Activated T-cell treated with anti-CD3 and anti-CD28 coated beads, Interleukin-2, amount 50 U/mL, for 24 hours (primary cell): ENCODE data around the gene MYBPC3.
A peak's percentile ranks its signal among the peaks of the same experiment; 100 is the strongest.
"Not testable (repeated sequence)": the region's sequence is repeated elsewhere in the genome, so short reads cannot be mapped to it uniquely, and the experiment has no call there.

ENCODE experiments used
- DNase-seq: peaks from one replicate; pipeline ENCODE4 v3.0.0-alpha.2; 2020
- H3K27ac Mint-ChIP-seq: 2 replicates; pipeline ENCODE4 v1.8.0; 2020; ENCODE audit warnings: mild to moderate bottlenecking, mixed read lengths
- H3K27me3 Mint-ChIP-seq: 2 replicates; pipeline ENCODE4 v1.8.0; 2020; ENCODE audit warnings: mixed read lengths
- H3K36me3 Mint-ChIP-seq: 2 replicates; pipeline ENCODE4 v1.8.0; 2020; ENCODE audit warnings: low read depth, mixed read lengths
- H3K4me1 Mint-ChIP-seq: 2 replicates; pipeline ENCODE4 v1.8.0; 2020; ENCODE audit warnings: low read depth, mixed read lengths
- H3K4me3 Mint-ChIP-seq: 2 replicates; pipeline ENCODE4 v1.8.0; 2020; ENCODE audit warnings: mild to moderate bottlenecking, moderate library complexity, mixed read lengths
- H3K9me3 Mint-ChIP-seq: 2 replicates; pipeline ENCODE4 v1.8.0; 2020; ENCODE audit warnings: mixed read lengths

The MYBPC3 gene

GRCh38 chr11:47331454-47332302 lies 20.8 kb downstream of the MYBPC3 start:
- no peak overlapping the region for H3K27ac Mint-ChIP-seq
- DNase-seq, result no peak
- H3K9me3 Mint-ChIP-seq, result no peaks in the 10 kb centered on the region
- H3K4me3 Mint-ChIP-seq, result no peak overlapping the region
- H3K4me1 Mint-ChIP-seq, result no peaks in the 10 kb centered on the region
- H3K36me3 Mint-ChIP-seq, result peaks cover 47% of the 10 kb centered on the region
- H3K27me3 Mint-ChIP-seq, result no peaks in the 10 kb centered on the region

GRCh38 chr11:47329987-47330931 lies 22.2 kb downstream of the MYBPC3 start:
- H3K36me3 Mint-ChIP-seq, result peaks cover 61% of the 10 kb centered on the region
- no peak for DNase-seq
- no peaks in the 10 kb centered on the region for H3K27me3 Mint-ChIP-seq
- H3K27ac Mint-ChIP-seq, result peak overlapping the region; percentile 52
- H3K4me1 Mint-ChIP-seq, result no peaks in the 10 kb centered on the region
- H3K4me3 Mint-ChIP-seq, result no peak overlapping the region
- no peaks in the 10 kb centered on the region for H3K9me3 Mint-ChIP-seq

- Mint-ChIP-seq H3K27me3 (no peaks in the 10 kb centered on the region), H3K4me1 (no peaks in the 10 kb centered on the region), H3K9me3 (no peaks in the 10 kb centered on the region), H3K27ac (peak overlapping the region; percentile 41), H3K4me3 (no peak overlapping the region), H3K36me3 (peaks cover 66% of the 10 kb centered on the region)
- DNase-seq, result no peak
Measured at GRCh38 chr11:47329431-47329986, 23.0 kb downstream of the MYBPC3 start.

GRCh38 chr11:47328449-47329390 lies 23.8 kb downstream of the MYBPC3 start:
- Mint-ChIP-seq H3K27me3 (no peaks in the 10 kb centered on the region), H3K9me3 (no peaks in the 10 kb centered on the region), H3K36me3 (peaks cover 66% of the 10 kb centered on the region), H3K4me3 (no peak overlapping the region), H3K27ac (peak overlapping the region; percentile 46), H3K4me1 (no peaks in the 10 kb centered on the region)
- DNase-seq, result no peak

- Mint-ChIP-seq H3K9me3 (no peaks in the 10 kb centered on the region), H3K27me3 (no peaks in the 10 kb centered on the region), H3K36me3 (peaks cover 66% of the 10 kb centered on the region), H3K4me1 (no peaks in the 10 kb centered on the region), H3K27ac (peak overlapping the region; percentile 46), H3K4me3 (no peak overlapping the region)
- DNase-seq, result no peak
Measured at GRCh38 chr11:47327949-47328348, 24.6 kb downstream of the MYBPC3 start.

- Mint-ChIP-seq H3K9me3 (no peaks in the 10 kb centered on the region), H3K27me3 (no peaks in the 10 kb centered on the region), H3K4me3 (no peak overlapping the region), H3K27ac (peak overlapping the region; percentile 73), H3K4me1 (no peaks in the 10 kb centered on the region), H3K36me3 (peaks cover 71% of the 10 kb centered on the region)
- DNase-seq, result no peak
Measured at GRCh38 chr11:47327025-47327424, 25.5 kb downstream of the MYBPC3 start.

- no peak for DNase-seq
- H3K27ac Mint-ChIP-seq, result peak overlapping the region; percentile 41
- H3K4me1 Mint-ChIP-seq, result no peaks in the 10 kb centered on the region
- peaks cover 77% of the 10 kb centered on the region for H3K36me3 Mint-ChIP-seq
- no peak overlapping the region for H3K4me3 Mint-ChIP-seq
- H3K27me3 Mint-ChIP-seq, result no peaks in the 10 kb centered on the region
- H3K9me3 Mint-ChIP-seq, result no peaks in the 10 kb centered on the region
Measured at GRCh38 chr11:47326198-47326597, 26.3 kb downstream of the MYBPC3 start.

GRCh38 chr11:47325271-47326041 lies 27.0 kb downstream of the MYBPC3 start:
- no peak for DNase-seq
- Mint-ChIP-seq H3K27me3 (no peaks in the 10 kb centered on the region), H3K9me3 (no peaks in the 10 kb centered on the region), H3K27ac (peak overlapping the region; percentile 1), H3K36me3 (peaks cover 74% of the 10 kb centered on the region), H3K4me1 (no peaks in the 10 kb centered on the region), H3K4me3 (no peak overlapping the region)

- Mint-ChIP-seq H3K27me3 (no peaks in the 10 kb centered on the region), H3K4me1 (no peaks in the 10 kb centered on the region), H3K27ac (no peak overlapping the region), H3K36me3 (peaks cover 68% of the 10 kb centered on the region), H3K9me3 (no peaks in the 10 kb centered on the region), H3K4me3 (no peak overlapping the region)
- DNase-seq, result no peak
Measured at GRCh38 chr11:47324520-47324919, 28.0 kb downstream of the MYBPC3 start.

- H3K9me3 Mint-ChIP-seq, result no peaks in the 10 kb centered on the region
- peaks cover 71% of the 10 kb centered on the region for H3K36me3 Mint-ChIP-seq
- H3K27me3 Mint-ChIP-seq, result no peaks in the 10 kb centered on the region
- no peak overlapping the region for H3K4me3 Mint-ChIP-seq
- no peak for DNase-seq
- no peak overlapping the region for H3K27ac Mint-ChIP-seq
- peaks cover 5% of the 10 kb centered on the region for H3K4me1 Mint-ChIP-seq
Measured at GRCh38 chr11:47318166-47318565, 34.3 kb downstream of the MYBPC3 start.

- Mint-ChIP-seq H3K4me1 (peaks cover 5% of the 10 kb centered on the region), H3K9me3 (no peaks in the 10 kb centered on the region), H3K27ac (peak overlapping the region; percentile 45), H3K4me3 (no peak overlapping the region), H3K36me3 (peaks cover 76% of the 10 kb centered on the region), H3K27me3 (no peaks in the 10 kb centered on the region)
- no peak for DNase-seq
Measured at GRCh38 chr11:47317064-47317828, 35.3 kb downstream of the MYBPC3 start.

- not testable (repeated sequence) for H3K27me3 Mint-ChIP-seq, H3K9me3 Mint-ChIP-seq, H3K4me1 Mint-ChIP-seq, H3K4me3 Mint-ChIP-seq
- Mint-ChIP-seq H3K36me3 (peaks cover 76% of the 10 kb centered on the region), H3K27ac (peak overlapping the region; percentile 62)
- DNase-seq, result peak; percentile 3
Measured at GRCh38 chr11:47316501-47316900, 36.0 kb downstream of the MYBPC3 start.

- H3K36me3 Mint-ChIP-seq, result peaks cover 81% of the 10 kb centered on the region
Measured at GRCh38 chr11:47314992-47315391, 37.5 kb downstream of the MYBPC3 start.

More at GRCh38 chr11:47314992-47315391, 37.5 kb downstream of the MYBPC3 start:
- Mint-ChIP-seq H3K4me3 (no peak overlapping the region), H3K9me3 (no peaks in the 10 kb centered on the region), H3K27me3 (no peaks in the 10 kb centered on the region), H3K4me1 (peaks cover 5% of the 10 kb centered on the region), H3K27ac (no peak overlapping the region)
- peak; percentile 9 for DNase-seq
